Measurements from ENCODE around the gene MBLAC1.

MBLAC1 gene

GRCh38 chr7:100095704-100096103, 31.1 kb upstream of the MBLAC1 start:
- in situ Hi-C loops (cut with MboI; ENCODE audit: low sequenced_read_pairs): no loop called here

- in situ Hi-C loops (cut with MboI; ENCODE audit: low sequenced_read_pairs): no loop called here
These were observed 27.9 kb upstream of the MBLAC1 start for GRCh38 chr7:100098913-100099312.

GRCh38 chr7:100099452-100099851, 27.3 kb upstream of the MBLAC1 start:
- in situ Hi-C loops (cut with MboI; ENCODE audit: low sequenced_read_pairs): no loop called here

GRCh38 chr7:100100420-100101015, 26.2 kb upstream of the MBLAC1 start:
- in situ Hi-C loops (cut with MboI; ENCODE audit: low sequenced_read_pairs): no loop called here

GRCh38 chr7:100101016-100101862, 25.5 kb upstream of the MBLAC1 start, which contains the start of the genes AP4M1 and MCM7:
TSS of gene AP4M1 (plus strand) at chr7:100101643. CDS start at chr7:100101715, 72 bp downstream.
TSS of gene MCM7 (minus strand) at chr7:100101397. CDS start at chr7:100101294, 103 bp downstream.
- in situ Hi-C loops (cut with MboI; ENCODE audit: low sequenced_read_pairs): no loop called here

- in situ Hi-C loops (cut with MboI; ENCODE audit: low sequenced_read_pairs): no loop called here
These were observed 23.6 kb upstream of the MBLAC1 start for GRCh38 chr7:100102950-100103840.

- in situ Hi-C loops (cut with MboI; ENCODE audit: low sequenced_read_pairs): no loop called here
These were observed 21.2 kb upstream of the MBLAC1 start for GRCh38 chr7:100105534-100105933.

GRCh38 chr7:100106633-100107032, 20.1 kb upstream of the MBLAC1 start:
- in situ Hi-C loops (cut with MboI; ENCODE audit: low sequenced_read_pairs): no loop called here

- in situ Hi-C loops (cut with MboI; ENCODE audit: low sequenced_read_pairs): no loop called here
These were observed 19.5 kb upstream of the MBLAC1 start for GRCh38 chr7:100107125-100107737.

GRCh38 chr7:100107890-100108289, 18.9 kb upstream of the MBLAC1 start:
- in situ Hi-C loops (cut with MboI; ENCODE audit: low sequenced_read_pairs): no loop called here

- in situ Hi-C loops (cut with MboI; ENCODE audit: low sequenced_read_pairs): no loop called here
These were observed 17.1 kb upstream of the MBLAC1 start for GRCh38 chr7:100109521-100110163.

- in situ Hi-C loops (cut with MboI; ENCODE audit: low sequenced_read_pairs): no loop called here
These were observed 15.6 kb upstream of the MBLAC1 start for GRCh38 chr7:100111156-100111555.

GRCh38 chr7:100111914-100112313, 14.9 kb upstream of the MBLAC1 start:
- in situ Hi-C loops (cut with MboI; ENCODE audit: low sequenced_read_pairs): no loop called here

- in situ Hi-C loops (cut with MboI; ENCODE audit: low sequenced_read_pairs): no loop called here
These were observed 11.7 kb upstream of the MBLAC1 start for GRCh38 chr7:100115026-100115425.

- in situ Hi-C loops (cut with MboI; ENCODE audit: low sequenced_read_pairs): no loop called here
These were observed 8.2 kb upstream of the MBLAC1 start for GRCh38 chr7:100118388-100119071.

GRCh38 chr7:100119072-100119969, 7.4 kb upstream of the MBLAC1 start, which contains the start of the genes CNPY4 and TAF6:
TSS of gene CNPY4 (plus strand) at chr7:100119634. CDS start at chr7:100119745, 111 bp downstream.
TSS of gene TAF6 (minus strand) at chr7:100119358. CDS start at chr7:100114209, 5,149 bp downstream.
- in situ Hi-C loops (cut with MboI; ENCODE audit: low sequenced_read_pairs): no loop called here

- in situ Hi-C loops (cut with MboI; ENCODE audit: low sequenced_read_pairs): no loop called here
These were observed 6.6 kb upstream of the MBLAC1 start for GRCh38 chr7:100119970-100120732.

GRCh38 chr7:100120733-100121036, 6.1 kb upstream of the MBLAC1 start:
- in situ Hi-C loops (cut with MboI; ENCODE audit: low sequenced_read_pairs): no loop called here
